Epithelial cell of proximal tubule (primary cell): ENCODE measurements around the gene PLCL1. TPM values are rescaled to one million over a fixed set of nuclear protein-coding genes. Genes with fewer than 3 reads are reported as not detected.

ENCODE experiments used
- DNase-seq: peaks from one replicate; pipeline ENCODE4 v3.0.0-alpha.2; 2011; ENCODE audit warnings: low read depth
- H3K4me3 ChIP-seq: 2 replicates; pipeline ENCODE4 v1.5.1; 2011; ENCODE audit warnings: low read depth, mild to moderate bottlenecking, low read length
- CTCF ChIP-seq: conservative IDR thresholded peaks from 2 replicates; pipeline ENCODE4 v1.5.1; 2012; ENCODE audit warnings: low read depth, mild to moderate bottlenecking, low read length
- total RNA-seq: library from RNA; depleted of rRNA; stranded (reverse); fragments of >200 nt; gene quantifications from 2 replicates; pipeline ENCODE4 v1.2.3, GENCODE V29; 2015

Gene PLCL1
- total RNA-seq, 1 donor from 2014 or later: not detected

- TF ChIP-seq CTCF: peak; percentile 5
- no peak for DNase-seq
- H3K4me3 ChIP-seq: no peak overlapping the region
Observed at GRCh38 chr2:197873293-197873701, 68.9 kb downstream of the PLCL1 start.

- TF ChIP-seq CTCF: no peak
- H3K4me3 ChIP-seq: no peak overlapping the region
Observed at GRCh38 chr2:197875763-197876162, 71.4 kb downstream of the PLCL1 start.

GRCh38 chr2:197876524-197876923 lies 72.1 kb downstream of the PLCL1 start:
- no peak overlapping the region for H3K4me3 ChIP-seq
- no peak for TF ChIP-seq CTCF
- DNase-seq: no peak

More at GRCh38 chr2:197875763-197876162, 71.4 kb downstream of the PLCL1 start:
- DNase-seq: no peak

- no peak for TF ChIP-seq CTCF
- H3K4me3 ChIP-seq: no peak overlapping the region
- no peak for DNase-seq
Observed at GRCh38 chr2:197877038-197877437, 72.6 kb downstream of the PLCL1 start.

GRCh38 chr2:197878792-197879191 lies 74.4 kb downstream of the PLCL1 start:
- no peak for DNase-seq

GRCh38 chr2:197879812-197880408 lies 75.5 kb downstream of the PLCL1 start:
- no peak for DNase-seq

More at GRCh38 chr2:197878792-197879191, 74.4 kb downstream of the PLCL1 start:
- H3K4me3 ChIP-seq: no peak overlapping the region
- TF ChIP-seq CTCF: no peak

More at GRCh38 chr2:197879812-197880408, 75.5 kb downstream of the PLCL1 start:
- TF ChIP-seq CTCF: no peak
- no peak overlapping the region for H3K4me3 ChIP-seq
